NT2/D1 (cell line): ENCODE results near the gene ZFAND6.

Experiments used
- DNase-seq: peaks from one replicate; pipeline ENCODE4 v3.0.0-alpha.2; 2011; ENCODE audit warnings: low read depth, low spot score
- H3K27me3 ChIP-seq: 2 replicates; pipeline ENCODE4 v1.6.0; 2011; ENCODE audit warnings: mild to moderate bottlenecking; ENCODE audit not compliant: insufficient read length, insufficient read depth
- H3K36me3 ChIP-seq: 2 replicates; pipeline ENCODE4 v1.6.1; 2011; ENCODE audit warnings: mild to moderate bottlenecking, low read length, mixed read lengths; ENCODE audit not compliant: insufficient read depth, insufficient read length
- H3K4me1 ChIP-seq: 2 replicates; pipeline ENCODE4 v1.5.1; 2011; ENCODE audit not compliant: insufficient read depth, insufficient read length
- H3K4me3 ChIP-seq: 2 replicates; pipeline ENCODE4 v1.5.1; 2011; ENCODE audit warnings: low read depth; ENCODE audit not compliant: insufficient read length
- H3K9ac ChIP-seq: 2 replicates; pipeline ENCODE4 v1.6.0; 2011; ENCODE audit warnings: low read depth; ENCODE audit not compliant: insufficient read length
- H3K9me3 ChIP-seq: 2 replicates; pipeline ENCODE4 v1.5.1; 2011; ENCODE audit warnings: mild to moderate bottlenecking, low read length; ENCODE audit not compliant: insufficient read depth
- SUZ12 ChIP-seq: IDR thresholded peaks from 2 replicates; pipeline ENCODE4 v1.6.1; 2011; ENCODE audit not compliant: insufficient read length, insufficient read depth; ENCODE audit errors: extremely low read depth
- YY1 ChIP-seq: IDR thresholded peaks from 2 replicates; pipeline ENCODE4 v1.6.1; 2011; ENCODE audit not compliant: insufficient read length, insufficient read depth
- ZNF274 ChIP-seq: IDR thresholded peaks from 2 replicates; pipeline ENCODE4 v1.6.1; 2011; ENCODE audit warnings: mild to moderate bottlenecking, low read depth, low read length

The ZFAND6 gene

DNA sequence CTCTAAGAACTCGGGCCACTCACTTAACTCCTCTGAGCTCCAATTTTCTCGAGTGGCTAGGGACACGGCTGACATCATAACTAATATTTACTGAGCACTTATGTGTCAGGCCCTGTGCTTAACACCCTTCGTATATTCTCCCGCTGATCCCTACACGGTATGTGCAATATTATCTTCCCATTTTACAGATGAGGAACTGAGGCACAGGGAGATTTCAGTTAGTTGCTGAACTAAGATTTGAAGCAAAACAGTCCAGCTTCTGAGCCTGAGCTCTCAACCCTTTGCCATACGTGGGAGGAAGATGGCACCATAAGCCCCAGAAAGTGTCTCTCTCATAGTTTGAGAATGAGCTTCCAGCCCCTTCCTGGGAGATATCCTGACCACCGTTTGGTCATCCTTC lies 112.9 kb downstream of the ZFAND6 start:
- no peak for DNase-seq
- TF ChIP-seq YY1 (no peak), ZNF274 (no peak), SUZ12 (no peak)
- H3K4me1 ChIP-seq, result peaks cover 4% of the 10 kb centered on the region
- H3K27me3 ChIP-seq, result no peaks in the 10 kb centered on the region
- no peak overlapping the region for H3K4me3 ChIP-seq
- no peaks in the 10 kb centered on the region for H3K9me3 ChIP-seq
- H3K9ac ChIP-seq, result no peak overlapping the region
- peaks cover 29% of the 10 kb centered on the region for H3K36me3 ChIP-seq

DNA sequence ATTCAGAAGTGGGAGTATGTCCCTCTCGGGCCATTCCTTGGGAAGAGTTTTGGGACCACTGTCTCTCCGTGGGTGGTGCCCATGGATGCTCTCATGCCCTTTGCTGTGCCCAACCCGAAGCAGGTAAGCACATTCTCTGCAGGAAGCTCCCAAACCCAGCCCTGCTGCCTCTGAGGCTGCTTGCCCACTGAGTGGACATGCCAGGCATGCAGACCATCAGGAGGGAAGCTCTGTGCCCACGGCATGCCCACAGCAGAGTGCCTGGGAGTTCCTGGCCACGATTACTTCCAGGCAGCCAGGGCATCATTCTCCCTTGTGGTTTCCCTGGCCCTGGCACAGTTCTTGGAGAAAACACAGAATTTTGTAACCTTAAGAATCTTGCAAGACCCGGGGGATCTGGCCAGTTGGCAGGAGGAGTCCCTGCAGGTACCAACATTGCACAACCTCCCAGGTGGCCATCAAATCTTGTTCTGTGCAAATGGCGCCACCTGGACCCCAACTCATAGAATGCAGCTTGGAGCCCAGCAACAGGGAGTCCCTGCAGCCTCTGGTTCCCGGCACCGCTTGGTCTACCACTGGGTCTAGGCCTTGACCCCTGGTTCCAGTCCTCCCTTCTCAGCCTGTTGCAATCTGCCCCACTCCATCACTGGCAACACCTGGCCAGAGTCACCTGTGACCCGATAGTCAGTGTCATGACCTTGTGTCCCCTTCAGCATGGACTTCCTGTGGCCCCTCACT lies 113.7 kb downstream of the ZFAND6 start:
- Histone ChIP-seq H3K36me3 (peaks cover 29% of the 10 kb centered on the region), H3K4me1 (peaks cover 4% of the 10 kb centered on the region), H3K9ac (no peak overlapping the region), H3K4me3 (no peak overlapping the region), H3K27me3 (no peaks in the 10 kb centered on the region), H3K9me3 (no peaks in the 10 kb centered on the region)
- DNase-seq, result peak; percentile 70
- TF ChIP-seq SUZ12 (no peak), YY1 (no peak), ZNF274 (no peak)

DNA sequence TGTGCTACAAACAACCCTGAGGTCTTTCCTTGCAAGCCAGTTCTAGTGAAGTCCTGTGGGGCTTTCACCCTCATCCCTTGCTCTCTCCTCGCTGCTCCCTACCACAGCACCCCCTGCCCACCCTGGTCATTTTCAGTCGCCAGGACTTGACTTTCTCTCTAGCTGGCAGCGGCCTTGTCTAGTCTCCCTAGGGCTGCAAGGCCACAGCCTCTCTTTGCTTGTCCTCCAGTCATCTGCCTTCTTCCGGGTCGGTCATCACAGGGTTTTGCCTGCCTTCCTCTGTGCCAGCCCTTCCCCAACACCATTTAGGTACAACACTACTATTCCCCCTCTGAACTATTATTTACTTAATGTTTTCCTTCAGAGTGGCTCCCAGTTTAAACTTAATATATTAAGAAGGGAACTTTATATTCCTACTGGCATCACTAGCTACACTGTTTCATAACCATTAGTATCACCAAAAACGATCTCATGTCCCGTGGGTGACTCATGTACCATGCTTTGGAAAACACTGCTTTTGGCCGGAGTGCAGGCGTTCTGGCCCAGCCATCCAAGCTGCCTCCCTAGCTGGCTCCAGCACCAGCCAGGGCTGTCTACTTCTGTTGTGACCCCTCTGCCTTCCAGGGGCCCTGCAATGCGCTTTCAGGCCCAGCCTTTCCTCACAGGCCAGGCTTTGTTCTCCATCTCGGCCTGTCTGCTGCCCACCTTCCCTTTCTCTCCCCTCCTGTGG lies 114.7 kb downstream of the ZFAND6 start:
- H3K27me3 ChIP-seq, result no peaks in the 10 kb centered on the region

DNA sequence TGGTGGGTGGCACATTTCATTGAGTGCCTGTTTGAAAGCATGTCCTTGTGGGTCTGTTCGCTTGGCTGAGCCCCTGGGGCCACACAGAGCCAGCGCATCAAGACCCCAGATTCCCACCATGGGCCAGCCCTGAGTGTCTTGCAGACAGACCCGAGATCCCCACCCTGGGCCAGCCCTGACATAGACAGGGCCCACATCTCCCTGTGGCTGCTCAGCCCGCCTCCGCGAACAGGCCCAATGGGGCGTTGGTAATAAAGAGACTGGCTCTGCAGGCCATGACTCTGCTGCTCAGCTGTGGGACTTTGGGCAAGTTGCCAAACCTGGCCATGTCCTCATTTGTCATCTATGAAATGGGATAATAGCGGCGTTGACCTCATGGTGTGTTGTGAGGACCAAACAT lies 116.0 kb downstream of the ZFAND6 start:
- Histone ChIP-seq H3K9me3 (no peaks in the 10 kb centered on the region), H3K4me1 (peaks cover 4% of the 10 kb centered on the region), H3K4me3 (no peak overlapping the region), H3K27me3 (no peaks in the 10 kb centered on the region), H3K36me3 (peaks cover 37% of the 10 kb centered on the region), H3K9ac (no peak overlapping the region)
- no peak for DNase-seq
- TF ChIP-seq YY1 (no peak), SUZ12 (no peak), ZNF274 (no peak)

More for the DNA sequence above, 114.7 kb downstream of the ZFAND6 start:
- Histone ChIP-seq H3K4me1 (peaks cover 4% of the 10 kb centered on the region), H3K4me3 (no peak overlapping the region), H3K9ac (no peak overlapping the region), H3K9me3 (no peaks in the 10 kb centered on the region), H3K36me3 (peaks cover 29% of the 10 kb centered on the region)
- DNase-seq, result no peak
- TF ChIP-seq ZNF274, result no peak
- TF ChIP-seq SUZ12, result no peak
- no peak for TF ChIP-seq YY1

DNA sequence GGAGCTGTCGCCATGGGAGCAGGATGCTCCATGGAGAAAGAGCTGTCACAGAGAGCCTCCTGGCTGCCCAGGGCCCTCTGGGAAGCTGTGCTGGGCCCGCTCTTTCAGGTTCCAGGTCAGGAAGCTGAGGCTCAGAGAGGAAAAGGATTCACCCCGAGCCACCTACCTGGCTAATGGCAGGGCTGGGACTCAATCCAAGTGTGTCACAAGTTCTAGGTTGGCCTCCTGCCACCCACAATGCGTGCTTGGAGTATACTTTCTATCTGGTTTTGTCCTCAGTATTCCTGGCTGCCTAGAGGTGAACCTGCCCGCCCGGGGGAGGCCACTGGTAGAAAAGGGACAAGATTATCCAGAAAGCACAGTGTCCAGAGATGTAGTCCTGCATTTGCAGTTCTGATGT lies 117.0 kb downstream of the ZFAND6 start:
- Histone ChIP-seq H3K9me3 (no peaks in the 10 kb centered on the region), H3K36me3 (peaks cover 44% of the 10 kb centered on the region), H3K9ac (no peak overlapping the region), H3K27me3 (no peaks in the 10 kb centered on the region), H3K4me3 (no peak overlapping the region), H3K4me1 (peaks cover 4% of the 10 kb centered on the region)
- TF ChIP-seq ZNF274 (no peak), SUZ12 (no peak), YY1 (no peak)
- no peak for DNase-seq

DNA sequence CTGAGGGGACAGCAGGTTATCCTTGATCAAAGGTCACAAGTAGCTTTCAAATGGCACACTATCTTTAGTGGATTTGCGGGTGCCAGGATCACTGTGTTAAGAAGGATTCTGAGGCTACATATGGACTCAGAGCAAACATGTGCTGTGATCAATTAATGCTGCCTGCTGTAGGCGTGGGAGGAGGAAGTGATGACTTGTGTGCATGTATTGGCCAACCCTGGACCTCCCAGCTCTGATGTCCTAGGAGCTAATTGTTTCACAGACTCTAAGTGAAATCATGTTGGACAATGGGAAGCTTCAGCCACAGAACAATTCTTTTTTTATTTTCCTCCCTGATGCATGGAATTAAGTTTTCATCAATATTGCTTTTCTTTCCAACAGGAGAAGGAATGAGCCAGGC lies 117.7 kb downstream of the ZFAND6 start:
- H3K9me3 ChIP-seq, result no peaks in the 10 kb centered on the region
- DNase-seq, result no peak
- H3K36me3 ChIP-seq, result peaks cover 45% of the 10 kb centered on the region
- H3K9ac ChIP-seq, result no peak overlapping the region
- no peaks in the 10 kb centered on the region for H3K27me3 ChIP-seq
- TF ChIP-seq SUZ12, result no peak
- TF ChIP-seq ZNF274, result no peak
- no peak for TF ChIP-seq YY1
- H3K4me3 ChIP-seq, result no peak overlapping the region
- peaks cover 4% of the 10 kb centered on the region for H3K4me1 ChIP-seq

DNA sequence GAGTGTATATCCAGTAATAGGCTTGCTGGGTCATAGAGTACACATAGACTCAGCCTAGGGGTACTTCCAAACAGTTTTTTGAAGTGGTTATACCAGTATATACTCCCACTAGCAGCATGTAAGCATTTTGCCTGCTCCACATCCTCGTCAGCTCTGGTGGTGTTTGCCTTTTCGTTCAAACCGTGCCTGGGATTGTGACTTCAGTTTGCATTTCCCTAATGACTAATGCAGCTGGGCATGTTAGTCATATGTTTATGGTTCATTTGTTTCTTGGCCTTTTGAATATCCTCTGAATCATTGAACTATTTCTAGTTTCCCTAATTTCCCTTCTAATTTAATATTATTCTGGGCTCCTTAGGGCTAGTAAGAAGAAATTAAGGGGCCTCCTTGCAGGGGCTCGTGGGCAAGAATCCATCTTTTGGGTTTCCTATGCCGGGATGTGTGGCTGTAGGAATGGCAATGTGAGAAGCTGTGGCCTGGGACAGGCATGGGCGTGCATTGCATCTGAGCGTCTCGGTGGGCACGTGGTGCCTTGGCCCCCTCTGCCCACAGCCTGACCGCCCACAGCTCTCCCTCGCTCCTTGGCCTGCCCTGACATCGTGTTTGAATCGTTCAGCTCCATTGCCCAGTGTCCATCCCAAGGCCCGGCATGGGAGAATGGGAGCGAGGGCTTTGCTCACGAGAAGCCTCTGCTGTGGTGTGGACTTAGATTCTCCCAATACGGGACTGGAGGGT lies 119.7 kb downstream of the ZFAND6 start:
- H3K36me3 ChIP-seq, result peaks cover 44% of the 10 kb centered on the region

More for the DNA sequence above, 119.7 kb downstream of the ZFAND6 start:
- no peak overlapping the region for H3K4me3 ChIP-seq
- no peak for TF ChIP-seq ZNF274
- TF ChIP-seq YY1, result no peak
- TF ChIP-seq SUZ12, result no peak
- no peaks in the 10 kb centered on the region for H3K9me3 ChIP-seq
- no peak overlapping the region for H3K9ac ChIP-seq
- no peaks in the 10 kb centered on the region for H3K27me3 ChIP-seq
- H3K4me1 ChIP-seq, result no peaks in the 10 kb centered on the region
- no peak for DNase-seq
